Adipose tissue (tissue), 3 donors: ENCODE data around the gene KYAT1. TPM values are rescaled to one million over a fixed set of nuclear protein-coding genes. Genes with fewer than 3 reads are reported as not detected.
"Not testable (repeated sequence)": the region's sequence is repeated elsewhere in the genome, so short reads cannot be mapped to it uniquely, and the experiment has no call there.

ENCODE experiments used
- H3K27ac ChIP-seq: one replicate; pipeline ENCODE4 v1.5.1; 2013; ENCODE audit warnings: low read depth, low read length
- WGBS, 3 donors: extraction: QIAGEN DNeasy Blood & Tissue Kit; methylation state at CpG; one replicate each; pipeline ENCODE4 v1.1.7; 2013; 5-methylcytosine and 5-hydroxymethylcytosine counted together
- polyA plus RNA-seq, 3 donors: library from polyadenylated mRNA; stranded (reverse); fragments of 200-250 nt; gene quantifications; one replicate each; pipeline ENCODE4 v1.2.3, GENCODE V29; 2013
- donor health status: healthy with polysubstance abuse.
- donor health status: Bipolar disorder and iron deficiency.
- donor health status: healthy.

KYAT1 gene
- polyA plus RNA-seq, 3 donors = 1.7 to 6.2 (median 3.3) TPM

- 67 to 81% (median 75%) methylated on average over 10 of the region's 10 CpGs for WGBS, 3 donors
- H3K27ac ChIP-seq = not testable (repeated sequence)
These were observed 29.8 kb downstream of the KYAT1 start for GRCh38 chr9:128851779-128852600.

- not testable (repeated sequence) for H3K27ac ChIP-seq
These were observed 30.7 kb downstream of the KYAT1 start for GRCh38 chr9:128851024-128851423.

GRCh38 chr9:128847803-128848202 lies 33.9 kb downstream of the KYAT1 start:
- no peak overlapping the region for H3K27ac ChIP-seq
- WGBS, 3 donors = 96 to 97% (median 96%) methylated on average over 1 of the region's 1 CpG

More at GRCh38 chr9:128851024-128851423, 30.7 kb downstream of the KYAT1 start:
- 88 to 93% (median 92%) methylated on average over 10 of the region's 10 CpGs for WGBS, 3 donors

- 94 to 98% (median 95%) methylated on average over 3 of the region's 3 CpGs for WGBS, 3 donors
- H3K27ac ChIP-seq = no peak overlapping the region
These were observed 35.1 kb downstream of the KYAT1 start for GRCh38 chr9:128846680-128847030.

GRCh38 chr9:128845186-128845931 lies 36.4 kb downstream of the KYAT1 start:
- WGBS, 3 donors = 57 to 87% (median 80%) methylated on average over 12 to 13 of the region's 13 CpGs
- no peak overlapping the region for H3K27ac ChIP-seq

- not testable (repeated sequence) for H3K27ac ChIP-seq
- 93 to 95% (median 94%) methylated on average over 7 of the region's 7 CpGs for WGBS, 3 donors
These were observed 38.6 kb downstream of the KYAT1 start for GRCh38 chr9:128843171-128843570.

GRCh38 chr9:128841694-128842492 lies 39.9 kb downstream of the KYAT1 start:
- 90 to 92% (median 91%) methylated on average over 12 of the region's 12 CpGs for WGBS, 3 donors
- H3K27ac ChIP-seq = no peak overlapping the region

GRCh38 chr9:128840524-128840923 lies 41.2 kb downstream of the KYAT1 start:
- WGBS, 3 donors = 94 to 100% (median 100%) methylated on average over 1 of the region's 1 CpG
- H3K27ac ChIP-seq = no peak overlapping the region

- 79 to 86% (median 84%) methylated on average over 3 of the region's 3 CpGs for WGBS, 3 donors
- no peak overlapping the region for H3K27ac ChIP-seq
These were observed 43.4 kb downstream of the KYAT1 start for GRCh38 chr9:128838338-128838737.

GRCh38 chr9:128836509-128837145 lies 45.1 kb downstream of the KYAT1 start:
- WGBS, 3 donors = 91 to 95% (median 92%) methylated on average over 14 of the region's 14 CpGs
- H3K27ac ChIP-seq = no peak overlapping the region

- 92 to 95% (median 95%) methylated on average over 28 of the region's 28 CpGs for WGBS, 3 donors
- H3K27ac ChIP-seq = no peak overlapping the region
These were observed 46.2 kb downstream of the KYAT1 start for GRCh38 chr9:128835246-128836210.

- H3K27ac ChIP-seq = no peak overlapping the region
- whole genome bisulfite sequencing, 3 donors = 92 to 95% (median 92%) methylated on average over 10 of the region's 10 CpGs
These were observed 48.1 kb downstream of the KYAT1 start for GRCh38 chr9:128833696-128834095.

- 0 to 1% (median 1%) methylated on average over 53 to 56 of the region's 56 CpGs for WGBS, 3 donors
- H3K27ac ChIP-seq = no peak within 1 kb of the TSS
These were observed 52.1 kb downstream of the KYAT1 start, which contains the start of gene SPOUT1 for GRCh38 chr9:128829477-128830251. TSS of gene SPOUT1 (minus strand) at chr9:128829794. CDS start at chr9:128829780, 14 bp downstream.

GRCh38 chr9:128828719-128829452 lies 52.9 kb downstream of the KYAT1 start:
- 32 to 33% (median 33%) methylated on average over 18 of the region's 18 CpGs for WGBS, 3 donors
- H3K27ac ChIP-seq = no peak overlapping the region

- 90 to 94% (median 92%) methylated on average over 8 of the region's 8 CpGs for WGBS, 3 donors
- no peak overlapping the region for H3K27ac ChIP-seq
These were observed 53.5 kb downstream of the KYAT1 start for GRCh38 chr9:128828267-128828666.
